HCT116 (cell line): ENCODE results near the gene LYSMD2. TPM values are rescaled to one million over a fixed set of nuclear protein-coding genes. Genes with fewer than 3 reads are reported as not detected.

Experiments
- ATAC-seq: fragments of 200-7000 bp; cut with Tn5 transposase; 2 replicates; pipeline ENCODE4 v1.9.1; 2020; ENCODE audit warnings: mild to moderate bottlenecking, moderate library complexity
- BruUV-seq: library from RNA; stranded (reverse); fragments of 400-500 nt; replicated peaks from 2 replicates; lab custom pipeline; 2021; lab: Mats Ljungman, UMichigan
- CTCF ChIA-PET: fragments of 300-600 bp; sonication (Branson Sonifier 250); formaldehyde crosslinking; loops from one replicate; lab custom pipeline; 2021; ENCODE audit warnings: antibody characterized with exemption; lab: Charles Lee
- POLR2A ChIA-PET: fragments of 300-600, 350-600 bp; sonication (Branson Sonifier 250); formaldehyde crosslinking; loops from one replicate; lab custom pipeline; 2021; ENCODE audit warnings: antibody characterized with exemption; lab: Charles Lee
- RAD21 ChIA-PET, 2 experiments: fragments of 300-600 bp; sonication (Branson Sonifier 250); formaldehyde crosslinking; loops; one replicate each; lab custom pipeline; 2023; ENCODE audit warnings: low total read pairs in 2 of 2; ENCODE audit not compliant: uncharacterized antibody in 2 of 2, unreplicated experiment in 2 of 2, low non-redundant PET in 1 of 2; lab: Charles Lee
- DNase-seq: peaks from one replicate; pipeline ENCODE4 v3.0.0-alpha.2; 2010; ENCODE audit warnings: low read depth, low spot score
- H2AFZ ChIP-seq: fragments of 200-600 bp; shearing (Covaris generic), sonication (generic); 2 replicates; pipeline ENCODE4 v1.6.1; 2017; ENCODE audit warnings: low read depth, mixed run types, mixed read lengths, antibody characterized with exemption, low read length; ENCODE audit not compliant: poor library complexity, severe bottlenecking
- H3K27ac ChIP-seq: 2 replicates; pipeline ENCODE4 v1.5.1; 2012; ENCODE audit warnings: low read depth, low read length
- H3K27me3 ChIP-seq: fragments of 200-600 bp; sonication (generic); 2 replicates; pipeline ENCODE4 v1.6.1; 2016; ENCODE audit warnings: mixed run types, low read length, mixed read lengths; ENCODE audit not compliant: insufficient read depth
- H3K36me3 ChIP-seq, 2 experiments: fragments of 200-500 bp in 1 of 2; fragments of 200-600 bp in 1 of 2; sonication (Bioruptor generic) in 1 of 2; sonication (generic) in 1 of 2; 2 replicates each; pipeline versions ENCODE4 v1.5.1 to v1.6.1; 2014 to 2016; ENCODE audit warnings: low read length in 2 of 2, inconsistent platforms in 1 of 2, mixed read lengths in 1 of 2, mixed run types in 1 of 2; ENCODE audit not compliant: insufficient read depth in 2 of 2, control insufficient read depth in 1 of 2
- H3K4me1 ChIP-seq, 2 experiments: fragments of 200-600 bp in 1 of 2; sonication (generic) in 1 of 2; 2 replicates each; pipeline versions ENCODE4 v1.5.1 to v1.6.1; 2012 to 2017; ENCODE audit warnings: low read length in 2 of 2, inconsistent platforms in 1 of 2, mild to moderate bottlenecking in 1 of 2, mixed read lengths in 1 of 2, mixed run types in 1 of 2, moderate library complexity in 1 of 2; ENCODE audit not compliant: insufficient read depth in 2 of 2, control insufficient read depth in 1 of 2
- H3K4me2 ChIP-seq: fragments of 200-600 bp; sonication (generic); 2 replicates; pipeline ENCODE4 v1.6.1; 2017; ENCODE audit warnings: mixed run types, low read length, mixed read lengths
- H3K4me3 ChIP-seq, 2 experiments: fragments of 200-600 bp in 1 of 2; sonication (generic) in 1 of 2; replicated peaks in 1 of 2; 2 replicates each; pipeline ENCODE4 v1.5.1; 2011 to 2016; ENCODE audit warnings: low read length in 2 of 2, control low read depth in 1 of 2, low read depth in 1 of 2, mild to moderate bottlenecking in 1 of 2, mixed read lengths in 1 of 2, mixed run types in 1 of 2
- H3K79me2 ChIP-seq: fragments of 200-600 bp; sonication (generic); 2 replicates; pipeline ENCODE4 v1.6.1; 2017; ENCODE audit warnings: mild to moderate bottlenecking, mixed run types, low read length, moderate library complexity, mixed read lengths; ENCODE audit not compliant: insufficient read depth
- H3K9ac ChIP-seq: fragments of 200-600 bp; sonication (generic); 2 replicates; pipeline ENCODE4 v1.6.1; 2016; ENCODE audit warnings: low read length, mixed read lengths
- H3K9me2 ChIP-seq: fragments of 200-600 bp; sonication (generic), shearing (Covaris generic); 2 replicates; pipeline ENCODE4 v1.6.1; 2017; ENCODE audit warnings: mixed run types, mild to moderate bottlenecking, moderate library complexity; ENCODE audit not compliant: insufficient read depth
- H3K9me3 ChIP-seq, 2 experiments: fragments of 200-500 bp in 1 of 2; fragments of 200-600 bp in 1 of 2; sonication (Bioruptor generic) in 1 of 2; sonication (generic) in 1 of 2; 2 replicates each; pipeline ENCODE4 v1.6.1; 2014 to 2017; ENCODE audit warnings: low read length in 2 of 2, mixed read lengths in 2 of 2, inconsistent platforms in 1 of 2, low read depth in 1 of 2, mild to moderate bottlenecking in 1 of 2, mixed run types in 1 of 2, moderate library complexity in 1 of 2; ENCODE audit not compliant: control insufficient read depth in 1 of 2, insufficient read depth in 1 of 2
- H4K20me1 ChIP-seq: fragments of 200-600 bp; sonication (generic), shearing (Covaris generic); 2 replicates; pipeline ENCODE4 v1.6.1; 2017; ENCODE audit warnings: mixed run types, mild to moderate bottlenecking, moderate library complexity; ENCODE audit not compliant: insufficient read depth
- ATF3 ChIP-seq: IDR thresholded peaks from 2 replicates; pipeline ENCODE4 v1.6.1; 2012
- CEBPB ChIP-seq: IDR thresholded peaks from 2 replicates; pipeline ENCODE4 v1.6.1; 2012; ENCODE audit warnings: low read depth
- EGR1 ChIP-seq: IDR thresholded peaks from 2 replicates; pipeline ENCODE4 v1.6.1; 2012; ENCODE audit warnings: low read depth
- ELF1 ChIP-seq: IDR thresholded peaks from 2 replicates; pipeline ENCODE4 v1.6.1; 2012; ENCODE audit warnings: low read depth, borderline replicate concordance
- EZH2phosphoT487 ChIP-seq: fragments of 200-600 bp; IDR thresholded peaks from 2 replicates; pipeline ENCODE4 v1.6.1; 2018; ENCODE audit warnings: antibody characterized with exemption, borderline replicate concordance
- MAX ChIP-seq: IDR thresholded peaks from 2 replicates; pipeline ENCODE4 v1.6.1; 2012
- POLR2A ChIP-seq: IDR thresholded peaks from 2 replicates; pipeline ENCODE4 v1.7.0; 2011; ENCODE audit warnings: borderline replicate concordance; ENCODE audit not compliant: insufficient read depth, insufficient read length; ENCODE audit errors: extremely low read depth
- SIN3A ChIP-seq: IDR thresholded peaks from 2 replicates; pipeline ENCODE4 v1.6.1; 2012; ENCODE audit warnings: low read depth
- SP1 ChIP-seq: IDR thresholded peaks from 2 replicates; pipeline ENCODE4 v1.6.1; 2012; ENCODE audit warnings: low read depth
- ZNF274 ChIP-seq: fragments of 200-500 bp; sonication (Bioruptor generic); IDR thresholded peaks from 2 replicates; pipeline ENCODE4 v1.6.1; 2014; ENCODE audit warnings: mild to moderate bottlenecking, low read depth, low read length, inconsistent platforms
- intact Hi-C: fragments of 100-400 bp; cut with micrococcal nuclease; formaldehyde crosslinking; loops from 2 replicates; pipeline ENCODE4 v1.10.0; 2022
- total RNA-seq: library from RNA; stranded (reverse); gene quantifications from one replicate; pipeline ENCODE4 v1.2.1, GENCODE V29; 2021; ENCODE audit not compliant: unreplicated experiment
- TF ChIP-seq, protein P1 (sequence below): IDR thresholded peaks from 2 replicates; pipeline ENCODE4 v1.6.1; 2011; ENCODE audit warnings: mild to moderate bottlenecking, low read length, moderate library complexity; ENCODE audit not compliant: insufficient replicate concordance; ENCODE audit errors: extremely low read depth
- TF ChIP-seq, protein P2 (sequence below): IDR thresholded peaks from 2 replicates; pipeline ENCODE4 v1.6.1; 2012; ENCODE audit warnings: low read depth

The LYSMD2 gene
- total RNA-seq, 1 experiment from 2014 or later = 10.8 TPM

DNA sequence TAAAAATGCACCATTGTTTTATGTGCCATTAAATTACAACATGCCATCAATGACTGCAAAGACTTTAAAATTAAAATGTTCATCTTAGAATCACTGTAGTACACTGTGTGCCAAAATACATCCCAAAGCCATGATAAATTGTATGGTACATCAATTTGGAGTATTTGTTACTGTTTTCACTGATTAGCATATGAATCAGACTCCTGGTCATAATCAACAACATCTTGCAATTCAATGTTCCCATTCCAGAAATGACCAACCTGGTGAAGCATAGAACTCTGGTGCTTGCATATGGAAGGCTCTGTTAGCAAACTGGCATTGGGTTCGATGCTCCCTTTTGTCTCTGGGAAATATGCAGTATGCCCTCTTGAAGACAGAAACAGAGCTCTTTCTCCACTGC lies 22.5 kb downstream of the LYSMD2 start:
- H3K4me3 ChIP-seq = no peak overlapping the region
- ChIA-PET CTCF (no interaction called here), RAD21 (no interaction called here), POLR2A (no interaction called here)
- H3K27ac ChIP-seq = no peak overlapping the region
- H3K9ac ChIP-seq = no peak overlapping the region
- no TSS peak for BruUV-seq
- H4K20me1 ChIP-seq = no peaks in the 10 kb centered on the region
- no peak overlapping the region for H2AFZ ChIP-seq
- intact Hi-C loops = no loop called here
- no peak for DNase-seq
- H3K4me1 ChIP-seq = no peaks in the 10 kb centered on the region
- TF ChIP-seq ELF1 (no peak), CEBPB (no peak), EGR1 (no peak), SIN3A (no peak), SP1 (no peak), ATF3 (no peak), EZH2phosphoT487 (no peak), ZNF274 (no peak), MAX (no peak), POLR2A (no peak)
- TF ChIP-seq, protein P1, sequence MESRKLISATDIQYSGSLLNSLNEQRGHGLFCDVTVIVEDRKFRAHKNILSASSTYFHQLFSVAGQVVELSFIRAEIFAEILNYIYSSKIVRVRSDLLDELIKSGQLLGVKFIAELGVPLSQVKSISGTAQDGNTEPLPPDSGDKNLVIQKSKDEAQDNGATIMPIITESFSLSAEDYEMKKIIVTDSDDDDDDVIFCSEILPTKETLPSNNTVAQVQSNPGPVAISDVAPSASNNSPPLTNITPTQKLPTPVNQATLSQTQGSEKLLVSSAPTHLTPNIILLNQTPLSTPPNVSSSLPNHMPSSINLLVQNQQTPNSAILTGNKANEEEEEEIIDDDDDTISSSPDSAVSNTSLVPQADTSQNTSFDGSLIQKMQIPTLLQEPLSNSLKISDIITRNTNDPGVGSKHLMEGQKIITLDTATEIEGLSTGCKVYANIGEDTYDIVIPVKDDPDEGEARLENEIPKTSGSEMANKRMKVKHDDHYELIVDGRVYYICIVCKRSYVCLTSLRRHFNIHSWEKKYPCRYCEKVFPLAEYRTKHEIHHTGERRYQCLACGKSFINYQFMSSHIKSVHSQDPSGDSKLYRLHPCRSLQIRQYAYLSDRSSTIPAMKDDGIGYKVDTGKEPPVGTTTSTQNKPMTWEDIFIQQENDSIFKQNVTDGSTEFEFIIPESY = no peak
- TF ChIP-seq, protein P2, sequence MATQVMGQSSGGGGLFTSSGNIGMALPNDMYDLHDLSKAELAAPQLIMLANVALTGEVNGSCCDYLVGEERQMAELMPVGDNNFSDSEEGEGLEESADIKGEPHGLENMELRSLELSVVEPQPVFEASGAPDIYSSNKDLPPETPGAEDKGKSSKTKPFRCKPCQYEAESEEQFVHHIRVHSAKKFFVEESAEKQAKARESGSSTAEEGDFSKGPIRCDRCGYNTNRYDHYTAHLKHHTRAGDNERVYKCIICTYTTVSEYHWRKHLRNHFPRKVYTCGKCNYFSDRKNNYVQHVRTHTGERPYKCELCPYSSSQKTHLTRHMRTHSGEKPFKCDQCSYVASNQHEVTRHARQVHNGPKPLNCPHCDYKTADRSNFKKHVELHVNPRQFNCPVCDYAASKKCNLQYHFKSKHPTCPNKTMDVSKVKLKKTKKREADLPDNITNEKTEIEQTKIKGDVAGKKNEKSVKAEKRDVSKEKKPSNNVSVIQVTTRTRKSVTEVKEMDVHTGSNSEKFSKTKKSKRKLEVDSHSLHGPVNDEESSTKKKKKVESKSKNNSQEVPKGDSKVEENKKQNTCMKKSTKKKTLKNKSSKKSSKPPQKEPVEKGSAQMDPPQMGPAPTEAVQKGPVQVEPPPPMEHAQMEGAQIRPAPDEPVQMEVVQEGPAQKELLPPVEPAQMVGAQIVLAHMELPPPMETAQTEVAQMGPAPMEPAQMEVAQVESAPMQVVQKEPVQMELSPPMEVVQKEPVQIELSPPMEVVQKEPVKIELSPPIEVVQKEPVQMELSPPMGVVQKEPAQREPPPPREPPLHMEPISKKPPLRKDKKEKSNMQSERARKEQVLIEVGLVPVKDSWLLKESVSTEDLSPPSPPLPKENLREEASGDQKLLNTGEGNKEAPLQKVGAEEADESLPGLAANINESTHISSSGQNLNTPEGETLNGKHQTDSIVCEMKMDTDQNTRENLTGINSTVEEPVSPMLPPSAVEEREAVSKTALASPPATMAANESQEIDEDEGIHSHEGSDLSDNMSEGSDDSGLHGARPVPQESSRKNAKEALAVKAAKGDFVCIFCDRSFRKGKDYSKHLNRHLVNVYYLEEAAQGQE = no peak
- no peaks in the 10 kb centered on the region for H3K9me3 ChIP-seq
- ATAC-seq = no peak
- no peaks in the 10 kb centered on the region for H3K79me2 ChIP-seq
- H3K4me2 ChIP-seq = no peak overlapping the region
- H3K27me3 ChIP-seq = no peaks in the 10 kb centered on the region
- no peaks in the 10 kb centered on the region for H3K36me3 ChIP-seq
- H3K9me2 ChIP-seq = no peaks in the 10 kb centered on the region
